ENCODE data around the gene STXBP4.

DNA sequence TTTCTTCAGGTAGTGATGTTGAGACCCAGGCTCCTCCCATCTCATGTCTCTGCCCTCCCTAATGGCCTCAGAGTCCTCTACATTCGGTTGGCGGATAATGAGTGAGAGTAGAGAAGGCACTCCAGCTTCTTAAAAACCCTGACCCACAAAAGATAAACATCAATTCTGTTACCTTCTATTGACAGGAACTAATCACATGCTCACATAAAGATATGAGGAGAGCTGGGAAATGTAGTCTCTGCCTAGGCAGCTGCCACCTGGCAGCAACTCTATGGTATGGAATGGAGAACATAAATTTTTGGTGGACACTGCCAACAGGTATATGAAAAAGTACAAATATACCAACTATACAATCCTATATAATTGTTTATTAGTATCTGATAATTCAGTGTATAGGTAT, 185.5 kb downstream of the STXBP4 start:
- TF ChIP-seq, protein P1, sequence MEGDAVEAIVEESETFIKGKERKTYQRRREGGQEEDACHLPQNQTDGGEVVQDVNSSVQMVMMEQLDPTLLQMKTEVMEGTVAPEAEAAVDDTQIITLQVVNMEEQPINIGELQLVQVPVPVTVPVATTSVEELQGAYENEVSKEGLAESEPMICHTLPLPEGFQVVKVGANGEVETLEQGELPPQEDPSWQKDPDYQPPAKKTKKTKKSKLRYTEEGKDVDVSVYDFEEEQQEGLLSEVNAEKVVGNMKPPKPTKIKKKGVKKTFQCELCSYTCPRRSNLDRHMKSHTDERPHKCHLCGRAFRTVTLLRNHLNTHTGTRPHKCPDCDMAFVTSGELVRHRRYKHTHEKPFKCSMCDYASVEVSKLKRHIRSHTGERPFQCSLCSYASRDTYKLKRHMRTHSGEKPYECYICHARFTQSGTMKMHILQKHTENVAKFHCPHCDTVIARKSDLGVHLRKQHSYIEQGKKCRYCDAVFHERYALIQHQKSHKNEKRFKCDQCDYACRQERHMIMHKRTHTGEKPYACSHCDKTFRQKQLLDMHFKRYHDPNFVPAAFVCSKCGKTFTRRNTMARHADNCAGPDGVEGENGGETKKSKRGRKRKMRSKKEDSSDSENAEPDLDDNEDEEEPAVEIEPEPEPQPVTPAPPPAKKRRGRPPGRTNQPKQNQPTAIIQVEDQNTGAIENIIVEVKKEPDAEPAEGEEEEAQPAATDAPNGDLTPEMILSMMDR (IDR thresholded peaks at IDR 0.05; ENCODE audit: low read length), result no peak
- no peak for TF ChIP-seq EZH2 (IDR thresholded peaks at IDR 0.05; ENCODE audit: borderline replicate concordance, low read length)

Data from OCI-LY1 (cell line).